ENCODE measurements around the gene MAS1L. TPM values are rescaled to one million over a fixed set of nuclear protein-coding genes. Genes with fewer than 3 reads are reported as not detected.
"Not testable (repeated sequence)": the region's sequence is repeated elsewhere in the genome, so short reads cannot be mapped to it uniquely, and the experiment has no call there.

Gene MAS1L
- total RNA-seq, 2 experiments from 2014 or later = not detected

GRCh38 chr6:29456971-29457370, 30.8 kb downstream of the MAS1L start, which contains the start of the genes OR11A1 and OR2H1:
Gene OR11A1, minus strand, starts transcription at chr6:29457071. Its CDS starts 29,430 bp downstream, at chr6:29427641.
Gene OR2H1, plus strand, starts transcription at chr6:29457155. Its CDS starts 4,615 bp downstream, at chr6:29461770.
- CTCF ChIA-PET = interaction anchor here (1.3 kb wide), 1 partner anchor 12 kb away, joined by 3 read pairs; no protein-coding TSS in a partner anchor
- H3K27me3 ChIP-seq (ENCODE audit: control insufficient read depth in 1 of 2, insufficient read depth in 2 of 2, low read length in 2 of 2) = peaks cover 0 to 6% of the 10 kb centered on the region in 2 experiments
- H3K27ac ChIP-seq (ENCODE audit: low read depth in 1 of 2, low read length in 2 of 2) = no peak within 1 kb of the TSS
- no peak for TF ChIP-seq CTCF (IDR thresholded peaks at IDR 0.05)
- H3K36me3 ChIP-seq (ENCODE audit: insufficient read depth, low read length) = no peaks in the 10 kb centered on the region
- H3K9me3 ChIP-seq (ENCODE audit: control insufficient read depth in 1 of 2, insufficient read depth in 1 of 2, low read length in 2 of 2) = no peaks in the 10 kb centered on the region
- POLR2A ChIA-PET = no interaction called here
- Mint-ChIP-seq H3K4me1 (ENCODE audit: low read depth) (no peaks in the 10 kb centered on the region), H3K36me3 (ENCODE audit: low read depth) (no peaks in the 10 kb centered on the region), H3K4me3 (no peak within 1 kb of the TSS), H3K27ac (no peak within 1 kb of the TSS), H3K9me3 (no peaks in the 10 kb centered on the region), H3K27me3 (peaks cover 28% of the 10 kb centered on the region)
- no peak within 1 kb of the TSS for H3K4me3 ChIP-seq (ENCODE audit: low read length)
- H3K4me1 ChIP-seq (ENCODE audit: insufficient read depth, low read length) = no peaks in the 10 kb centered on the region
- ATAC-seq (ENCODE audit: poor library complexity) (no peak), DNase-seq (no peak)
- intact Hi-C loops (cut with DNase I, micrococcal nuclease) = no loop called here

GRCh38 chr6:29451471-29452193, 36.1 kb downstream of the MAS1L start:
- Mint-ChIP-seq H3K27me3 (peaks cover 63% of the 10 kb centered on the region), H3K36me3 (ENCODE audit: low read depth) (no peaks in the 10 kb centered on the region), H3K9me3 (no peaks in the 10 kb centered on the region), H3K27ac (no peak overlapping the region), H3K4me3 (no peak overlapping the region), H3K4me1 (ENCODE audit: low read depth) (no peaks in the 10 kb centered on the region)
- POLR2A ChIA-PET = no interaction called here
- intact Hi-C loops (cut with DNase I, micrococcal nuclease) = no loop called here
- no peak for ATAC-seq (ENCODE audit: poor library complexity)
- H3K27me3 ChIP-seq (ENCODE audit: control insufficient read depth in 1 of 2, insufficient read depth in 2 of 2, low read length in 2 of 2) = peaks cover 0 to 16% of the 10 kb centered on the region in 2 experiments
- CTCF ChIA-PET = no interaction called here
- TF ChIP-seq CTCF (IDR thresholded peaks at IDR 0.05) = no peak
- no peaks in the 10 kb centered on the region for H3K36me3 ChIP-seq (ENCODE audit: insufficient read depth, low read length)
- H3K4me1 ChIP-seq (ENCODE audit: insufficient read depth, low read length) = no peaks in the 10 kb centered on the region
- H3K27ac ChIP-seq (ENCODE audit: low read depth in 1 of 2, low read length in 2 of 2) = no peak overlapping the region
- DNase-seq = no peak
- peaks cover 0 to 5% of the 10 kb centered on the region in 2 experiments for H3K9me3 ChIP-seq (ENCODE audit: control insufficient read depth in 1 of 2, insufficient read depth in 1 of 2, low read length in 2 of 2)
- no peak overlapping the region for H3K4me3 ChIP-seq (ENCODE audit: low read length)

GRCh38 chr6:29447670-29448069, 40.1 kb downstream of the MAS1L start:
- Histone ChIP-seq H3K4me1 (ENCODE audit: insufficient read depth, low read length) (no peaks in the 10 kb centered on the region), H3K4me3 (ENCODE audit: low read length) (no peak overlapping the region), H3K27me3 (ENCODE audit: control insufficient read depth in 1 of 2, insufficient read depth in 2 of 2, low read length in 2 of 2) (peaks cover 6 to 24% of the 10 kb centered on the region in 2 experiments), H3K36me3 (ENCODE audit: insufficient read depth, low read length) (no peaks in the 10 kb centered on the region), H3K27ac (ENCODE audit: low read depth in 1 of 2, low read length in 2 of 2) (no peak overlapping the region), H3K9me3 (ENCODE audit: control insufficient read depth in 1 of 2, insufficient read depth in 1 of 2, low read length in 2 of 2) (peaks cover 0 to 5% of the 10 kb centered on the region in 2 experiments)
- intact Hi-C loops (cut with DNase I, micrococcal nuclease) = no loop called here
- POLR2A ChIA-PET = no interaction called here
- no peak overlapping the region for H3K4me3 Mint-ChIP-seq
- no peaks in the 10 kb centered on the region for H3K4me1 Mint-ChIP-seq (ENCODE audit: low read depth)
- peaks cover 90% of the 10 kb centered on the region for H3K27me3 Mint-ChIP-seq
- ATAC-seq (ENCODE audit: poor library complexity) (no peak), DNase-seq (no peak)
- H3K9me3 Mint-ChIP-seq = peaks cover 8% of the 10 kb centered on the region
- CTCF ChIA-PET = no interaction called here
- H3K36me3 Mint-ChIP-seq (ENCODE audit: low read depth) = no peaks in the 10 kb centered on the region
- H3K27ac Mint-ChIP-seq = no peak overlapping the region
- TF ChIP-seq CTCF (IDR thresholded peaks at IDR 0.05) = no peak

- H3K27ac ChIP-seq (ENCODE audit: low read depth in 1 of 2, low read length in 2 of 2); POLR2A ChIA-PET; DNase-seq; H3K36me3 Mint-ChIP-seq (ENCODE audit: low read depth); H3K4me3 Mint-ChIP-seq; ATAC-seq (ENCODE audit: poor library complexity); H3K9me3 Mint-ChIP-seq; intact Hi-C loops (cut with DNase I, micrococcal nuclease); H3K4me1 ChIP-seq (ENCODE audit: insufficient read depth, low read length); H3K4me1 Mint-ChIP-seq (ENCODE audit: low read depth); H3K36me3 ChIP-seq (ENCODE audit: insufficient read depth, low read length); H3K4me3 ChIP-seq (ENCODE audit: low read length); H3K27ac Mint-ChIP-seq: not testable (repeated sequence)
- Histone ChIP-seq H3K27me3 (ENCODE audit: control insufficient read depth in 1 of 2, insufficient read depth in 2 of 2, low read length in 2 of 2) (peaks cover 9 to 30% of the 10 kb centered on the region in 2 experiments), H3K9me3 (ENCODE audit: control insufficient read depth in 1 of 2, insufficient read depth in 1 of 2, low read length in 2 of 2) (peaks cover 0 to 11% of the 10 kb centered on the region in 2 experiments)
- CTCF ChIA-PET = interaction anchor here (0.6 kb wide), 1 partner anchor 727 kb away, joined by 3 read pairs; no protein-coding TSS in a partner anchor
- H3K27me3 Mint-ChIP-seq = peaks cover 90% of the 10 kb centered on the region
These were observed 43.7 kb downstream of the MAS1L start for GRCh38 chr6:29444031-29444430.
